Measurements from ENCODE around the gene SUN1.
"Not testable (repeated sequence)": the region's sequence is repeated elsewhere in the genome, so short reads cannot be mapped to it uniquely, and the experiment has no call there.

The SUN1 gene

GRCh38 chr7:859359-860030 is 27.2 kb downstream of the SUN1 start:
- DNase-seq = no peak

DNA sequence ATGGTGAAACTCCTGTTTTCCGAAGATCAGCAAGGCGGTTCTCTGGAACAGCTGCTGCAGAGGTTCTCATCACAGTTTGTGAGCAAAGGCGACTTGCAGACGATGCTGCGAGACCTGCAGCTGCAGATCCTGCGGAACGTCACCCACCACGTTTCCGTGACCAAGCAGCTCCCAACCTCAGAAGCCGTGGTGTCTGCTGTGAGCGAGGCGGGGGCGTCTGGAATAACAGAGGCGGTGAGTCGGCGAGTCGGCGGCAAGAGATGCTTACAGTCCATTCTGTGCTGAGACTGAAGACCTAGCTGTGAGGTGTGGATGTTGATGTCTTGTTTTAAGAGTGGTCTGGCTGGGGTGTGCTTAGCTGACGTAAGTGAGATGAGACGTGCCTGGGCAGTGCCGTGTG is 27.9 kb downstream of the SUN1 start:
- no peak for DNase-seq

GRCh38 chr7:861222-861621 is 28.9 kb downstream of the SUN1 start:
- DNase-seq = no peak

DNA sequence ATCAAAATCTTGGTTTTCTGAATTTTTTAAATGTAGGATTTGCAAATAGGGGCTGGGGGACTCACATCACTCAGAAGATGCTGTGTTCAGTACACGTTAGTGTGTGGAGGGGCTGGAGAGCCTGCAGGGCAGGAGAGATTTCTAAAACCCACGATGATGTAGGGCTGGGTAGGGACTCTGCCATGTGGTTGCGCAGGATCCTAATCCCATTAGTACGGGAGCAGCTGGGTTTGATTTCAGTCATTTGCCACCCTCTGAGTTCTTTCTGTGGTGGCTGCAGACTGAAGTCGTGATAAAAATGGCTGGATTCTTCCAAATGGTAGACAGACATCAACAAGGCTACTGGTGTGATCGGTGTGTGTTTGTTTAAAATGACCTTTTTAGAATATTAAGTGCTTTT is 29.9 kb downstream of the SUN1 start:
- DNase-seq = no peak

- no peak for DNase-seq
These were observed 30.8 kb downstream of the SUN1 start for GRCh38 chr7:863106-863505.

DNA sequence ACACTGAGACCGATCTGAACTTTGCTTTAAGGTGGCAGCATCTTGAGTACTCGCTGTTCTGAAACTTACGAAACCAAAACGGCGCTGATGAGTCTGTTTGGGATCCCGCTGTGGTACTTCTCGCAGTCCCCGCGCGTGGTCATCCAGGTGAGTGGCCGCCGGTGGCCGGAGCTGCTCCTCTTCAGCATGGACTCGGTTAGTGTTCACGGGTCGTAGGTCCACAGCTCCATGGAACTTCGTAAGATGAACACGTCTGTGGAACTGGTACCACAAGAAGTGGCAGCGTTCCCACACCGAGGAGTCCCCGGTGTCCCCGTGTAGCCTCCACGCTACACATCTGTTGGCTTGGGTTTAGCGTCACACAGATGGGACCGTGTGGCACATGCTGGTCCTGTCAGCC is 33.6 kb downstream of the SUN1 start:
- DNase-seq = no peak

GRCh38 chr7:867001-867405 is 34.7 kb downstream of the SUN1 start:
- DNase-seq = no peak

DNA sequence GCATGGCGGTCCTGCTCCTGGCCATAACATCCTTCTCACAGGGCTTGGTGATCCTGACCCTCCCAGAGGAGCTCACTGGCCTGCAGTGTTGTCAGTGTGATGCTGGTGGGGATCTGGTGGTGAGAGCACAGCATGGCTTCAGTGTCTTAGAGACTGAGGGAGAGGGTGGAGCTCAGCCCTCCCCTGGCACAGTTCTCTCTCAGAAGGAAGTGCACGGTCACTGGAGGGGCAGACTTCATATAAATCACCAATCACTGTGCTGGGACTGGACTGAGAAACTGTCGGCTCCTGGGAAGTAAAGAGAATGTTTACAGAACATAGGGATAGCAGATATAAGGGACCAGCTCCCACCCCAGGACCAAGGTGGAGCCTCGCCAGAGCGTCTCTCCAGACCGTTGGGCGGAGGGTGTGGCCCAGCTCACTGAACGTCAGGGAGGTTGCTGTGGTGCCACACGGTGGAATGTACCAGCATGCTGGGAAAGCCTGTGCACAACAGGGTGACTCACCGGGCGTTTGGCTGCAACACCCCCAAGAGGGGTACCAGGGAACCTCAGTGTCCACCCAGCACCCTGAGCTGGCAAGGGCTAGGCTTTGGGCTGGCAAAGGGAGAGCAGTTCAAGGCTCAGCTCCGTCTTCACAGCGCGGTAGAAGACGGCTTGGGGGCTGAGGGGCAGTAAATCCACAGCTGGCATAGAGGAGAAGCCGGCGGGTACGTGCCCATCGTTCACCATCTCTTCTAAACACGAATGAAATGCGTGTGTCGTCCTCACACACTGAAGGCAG is 35.3 kb downstream of the SUN1 start:
- DNase-seq = no peak

GRCh38 chr7:868189-868486 is 35.9 kb downstream of the SUN1 start:
- DNase-seq = no peak

GRCh38 chr7:869348-869747 is 37.1 kb downstream of the SUN1 start:
- DNase-seq = no peak

GRCh38 chr7:871900-872537 is 39.7 kb downstream of the SUN1 start:
- no peak for DNase-seq

DNA sequence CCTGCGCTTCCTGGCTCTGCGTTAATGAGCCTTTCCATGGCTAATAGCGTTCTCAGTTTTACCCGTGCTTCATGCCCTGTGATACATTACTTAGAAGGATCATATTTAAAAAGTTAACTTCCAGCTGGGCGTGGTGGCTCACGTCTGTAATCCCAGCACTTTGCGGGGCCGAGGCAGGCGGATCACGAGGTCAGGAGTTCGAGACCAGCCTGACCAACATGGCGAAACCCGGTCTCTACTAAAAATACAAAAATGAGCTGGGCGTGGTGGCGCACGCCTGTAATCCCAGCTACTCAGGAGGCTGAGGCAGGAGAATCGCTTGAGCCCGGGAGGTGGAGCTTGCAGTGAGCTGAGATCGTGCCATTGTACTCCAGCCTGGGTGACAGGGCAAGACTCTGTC is 40.4 kb downstream of the SUN1 start:
- not testable (repeated sequence) for DNase-seq

DNA sequence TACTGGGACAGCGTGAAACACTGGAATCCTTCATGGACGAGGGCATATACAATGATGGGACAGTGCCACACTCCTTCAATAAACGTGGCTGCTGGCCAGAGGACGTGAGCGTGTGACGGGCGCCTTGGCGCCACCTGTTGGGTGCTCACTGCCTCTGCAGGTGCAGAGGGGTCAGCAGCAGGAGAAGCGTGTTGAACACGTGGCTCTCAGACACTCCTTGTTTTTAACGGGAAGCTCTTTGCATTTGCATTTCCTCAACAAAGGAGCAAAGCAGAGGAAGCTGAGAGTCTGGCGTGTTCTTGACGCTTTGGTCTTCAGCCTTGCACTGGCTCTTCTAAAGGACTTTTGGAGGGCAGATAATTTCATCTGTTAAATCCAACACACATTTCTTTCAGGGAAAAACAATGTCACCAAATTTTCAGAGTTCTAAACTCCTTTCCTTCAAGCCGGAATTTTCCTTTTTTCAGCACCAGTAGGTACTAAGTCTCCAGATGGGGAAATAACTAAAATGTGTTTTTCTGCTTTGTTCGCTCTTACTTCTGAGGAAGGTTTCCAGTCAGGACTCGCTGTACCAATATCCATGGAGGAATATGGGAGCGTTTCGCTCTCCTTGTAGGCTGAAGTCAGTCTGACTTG is 41.2 kb downstream of the SUN1 start:
- DNase-seq = peak; percentile 81

GRCh38 chr7:874031-874749 is 41.9 kb downstream of the SUN1 start:
- DNase-seq = no peak

GRCh38 chr7:875051-875450 is 42.8 kb downstream of the SUN1 start:
- DNase-seq = no peak

DNA sequence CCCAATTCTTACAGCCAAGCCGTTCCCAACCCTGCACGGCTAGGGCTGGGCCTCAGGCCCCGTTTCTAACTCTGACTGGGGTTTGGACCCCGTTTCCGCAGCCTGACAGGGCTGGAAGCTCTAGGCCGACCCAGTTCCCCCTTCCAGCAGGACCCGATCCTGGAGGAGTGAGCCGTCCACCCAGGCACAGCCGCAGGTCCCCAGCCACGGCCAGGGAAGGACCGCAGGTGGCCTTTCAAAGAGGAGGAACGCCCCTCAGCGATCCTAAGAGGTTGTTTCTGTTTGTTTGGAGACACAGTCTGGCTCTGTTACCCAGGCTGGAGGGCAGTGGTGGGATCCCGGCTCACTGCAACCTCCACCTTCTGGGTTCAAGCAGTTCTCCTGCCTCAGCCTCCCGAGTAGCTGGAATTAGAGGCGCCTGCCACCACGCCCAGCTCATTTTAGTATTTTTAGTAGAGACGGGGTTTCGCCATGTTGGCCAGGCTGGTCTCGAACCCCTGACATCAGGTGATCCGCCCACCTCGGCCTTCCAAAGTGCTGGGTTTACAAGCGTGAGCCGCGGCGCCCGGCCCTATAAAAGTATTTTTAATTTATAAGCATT is 43.3 kb downstream of the SUN1 start:
- DNase-seq = no peak

- peak; percentile 96 for DNase-seq
These were observed 44.0 kb downstream of the SUN1 start, which contains the start of gene GET4 for GRCh38 chr7:876077-876971. Gene GET4 (plus strand): TSS chr7:876554. CDS start chr7:876646, 92 bp downstream.

DNA sequence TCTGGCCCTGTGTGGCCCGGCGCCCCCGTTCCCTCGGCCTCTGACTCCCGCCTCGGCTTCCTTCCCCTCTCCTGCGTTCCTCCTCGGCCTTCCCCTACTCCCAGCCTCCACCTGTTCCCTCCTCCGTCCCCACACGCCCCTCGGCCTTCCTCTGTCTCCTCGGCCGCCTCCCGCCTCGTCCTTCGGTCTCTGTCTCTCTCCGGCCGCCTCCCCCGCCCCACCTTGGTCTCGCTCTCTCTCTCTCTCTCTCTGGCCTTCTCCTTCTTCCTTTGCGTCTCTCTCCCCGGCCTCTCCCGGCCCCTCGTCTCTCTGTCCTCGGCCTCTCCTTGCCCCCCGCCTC is 44.7 kb downstream of the SUN1 start:
- no peak for DNase-seq

DNA sequence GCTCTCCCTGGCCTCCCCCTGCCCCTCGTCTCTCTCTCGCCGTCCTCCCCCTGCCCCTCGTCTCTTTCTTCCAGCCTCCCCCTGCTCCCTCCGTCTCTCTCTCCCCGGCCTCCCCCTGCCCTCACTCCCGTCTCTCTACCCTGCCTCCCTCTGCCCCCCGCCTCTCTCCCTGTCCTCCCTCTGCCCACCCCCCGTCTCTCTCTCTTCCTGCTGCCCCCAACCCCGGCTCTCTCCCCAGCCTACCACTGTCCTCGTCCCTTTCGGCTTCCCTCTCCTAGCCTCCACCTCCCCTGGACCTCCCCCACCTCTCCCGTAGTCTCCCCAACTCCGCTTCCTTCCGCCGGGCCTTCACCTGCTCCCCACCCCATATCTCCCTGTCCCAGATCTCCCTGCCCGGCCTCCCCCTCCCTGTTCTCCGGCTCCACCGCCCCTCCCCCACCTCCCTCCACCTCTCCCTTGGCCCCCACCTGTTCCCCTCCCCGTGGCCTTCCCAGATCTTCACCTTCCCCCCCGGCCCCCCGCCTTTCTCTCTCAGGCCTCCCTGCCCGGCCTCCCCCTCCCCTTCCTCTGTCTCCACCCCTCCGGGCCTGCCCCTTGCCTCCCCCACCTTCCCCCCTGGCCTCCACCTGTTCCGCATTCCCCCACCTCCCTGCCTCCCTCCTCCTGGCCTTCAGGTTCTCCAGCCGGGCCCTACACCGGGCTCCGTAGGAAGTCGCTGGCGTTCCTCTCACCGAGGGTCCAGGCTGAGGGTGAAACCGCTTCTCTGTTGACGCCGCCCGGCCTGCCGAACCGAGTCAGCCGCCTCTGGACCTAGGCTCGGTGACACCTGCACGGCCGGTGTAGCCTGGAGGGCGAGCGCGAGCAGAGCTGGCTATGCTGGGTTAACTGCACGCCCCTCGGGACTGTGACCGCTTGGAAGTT is 45.3 kb downstream of the SUN1 start:
- no peak for DNase-seq

DNA sequence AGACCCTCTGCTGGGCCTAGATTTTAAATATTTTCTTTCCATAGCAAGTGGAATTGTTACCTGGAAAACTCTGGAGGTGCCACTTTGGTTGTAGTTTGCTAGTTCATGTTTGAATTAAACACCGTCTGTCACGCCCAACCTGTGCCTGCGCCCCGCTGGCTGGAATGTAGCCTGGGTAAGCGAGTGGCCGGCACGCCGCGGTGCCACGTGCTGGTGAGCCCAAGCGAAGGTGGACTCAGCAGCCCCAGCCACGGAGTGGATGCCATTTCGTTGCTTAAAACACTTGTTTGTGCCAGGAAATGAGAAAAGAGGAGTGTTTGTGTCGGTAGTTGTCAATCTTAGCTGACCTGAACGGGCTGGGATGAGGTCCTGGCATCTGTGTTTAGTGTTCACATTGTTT is 46.8 kb downstream of the SUN1 start:
- DNase-seq = no peak

DNA sequence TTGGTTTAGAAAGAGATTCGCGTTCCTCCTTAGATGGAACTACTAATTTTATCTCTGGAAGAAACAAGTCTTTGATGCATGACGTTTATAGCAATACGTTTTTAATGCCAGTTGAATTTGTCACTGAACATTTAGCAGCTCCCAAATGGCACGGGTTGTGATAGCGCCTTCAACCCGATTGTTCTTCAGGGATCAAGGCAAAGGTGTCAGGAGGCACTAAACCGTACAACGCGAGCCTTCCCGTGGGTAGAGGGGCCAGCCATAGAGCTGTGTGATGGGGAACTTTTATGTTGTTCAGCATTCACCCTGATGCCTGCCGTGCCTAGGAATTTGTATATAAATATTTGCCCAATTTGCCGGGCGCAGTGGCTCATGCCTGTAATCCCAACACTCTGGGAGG is 47.4 kb downstream of the SUN1 start:
- no peak for DNase-seq

Data from midbrain (tissue), 1 donor.